ENCODE measurements around the gene AMBP.

The AMBP gene

DNA sequence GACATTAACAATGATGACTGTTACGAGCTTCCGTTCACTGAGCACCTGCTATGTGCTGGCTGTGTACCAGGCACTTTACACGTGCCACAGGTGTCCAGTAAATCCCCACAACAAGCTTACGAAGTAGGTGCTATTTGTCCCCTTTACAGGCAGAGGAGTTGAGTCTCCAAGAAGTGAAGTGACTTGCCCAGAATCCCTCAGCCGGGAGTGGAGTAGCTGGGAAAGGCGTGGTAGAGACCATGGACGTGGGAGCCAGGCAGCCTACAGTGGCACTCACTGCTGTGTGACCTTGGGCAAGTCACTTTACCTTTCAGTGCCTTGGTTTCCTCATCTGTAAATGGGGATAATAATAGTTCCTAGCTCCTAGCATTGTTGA lies 669 bp upstream of the AMBP start:
- Histone ChIP-seq H3K4me1 (ENCODE audit: insufficient read depth, low read length, severe bottlenecking) (no peaks in the 10 kb centered on the region), H3K9me2 (ENCODE audit: low read depth, low read length) (no peaks in the 10 kb centered on the region), H3K79me2 (ENCODE audit: insufficient read depth, low read length) (no peaks in the 10 kb centered on the region), H3K36me3 (ENCODE audit: insufficient read depth, low read length) (no peaks in the 10 kb centered on the region), H3K4me2 (ENCODE audit: low read length) (no peak overlapping the region), H3F3A (ENCODE audit: insufficient read depth, low read length) (no peaks in the 10 kb centered on the region), H3K4me3 (ENCODE audit: low read depth, low read length, poor library complexity, severe bottlenecking) (no peak overlapping the region), H3K9ac (ENCODE audit: low read length) (no peak overlapping the region), H3K9me3 (ENCODE audit: low read length) (no peaks in the 10 kb centered on the region), H3K27me3 (ENCODE audit: insufficient read depth, low read length) (no peaks in the 10 kb centered on the region), H3K27ac (ENCODE audit: low read depth, low read length, poor library complexity, severe bottlenecking) (no peak overlapping the region), H2AFZ (ENCODE audit: low read length) (no peak overlapping the region), H4K20me1 (ENCODE audit: insufficient read depth, low read length) (no peaks in the 10 kb centered on the region)
- TF ChIP-seq, protein P1, sequence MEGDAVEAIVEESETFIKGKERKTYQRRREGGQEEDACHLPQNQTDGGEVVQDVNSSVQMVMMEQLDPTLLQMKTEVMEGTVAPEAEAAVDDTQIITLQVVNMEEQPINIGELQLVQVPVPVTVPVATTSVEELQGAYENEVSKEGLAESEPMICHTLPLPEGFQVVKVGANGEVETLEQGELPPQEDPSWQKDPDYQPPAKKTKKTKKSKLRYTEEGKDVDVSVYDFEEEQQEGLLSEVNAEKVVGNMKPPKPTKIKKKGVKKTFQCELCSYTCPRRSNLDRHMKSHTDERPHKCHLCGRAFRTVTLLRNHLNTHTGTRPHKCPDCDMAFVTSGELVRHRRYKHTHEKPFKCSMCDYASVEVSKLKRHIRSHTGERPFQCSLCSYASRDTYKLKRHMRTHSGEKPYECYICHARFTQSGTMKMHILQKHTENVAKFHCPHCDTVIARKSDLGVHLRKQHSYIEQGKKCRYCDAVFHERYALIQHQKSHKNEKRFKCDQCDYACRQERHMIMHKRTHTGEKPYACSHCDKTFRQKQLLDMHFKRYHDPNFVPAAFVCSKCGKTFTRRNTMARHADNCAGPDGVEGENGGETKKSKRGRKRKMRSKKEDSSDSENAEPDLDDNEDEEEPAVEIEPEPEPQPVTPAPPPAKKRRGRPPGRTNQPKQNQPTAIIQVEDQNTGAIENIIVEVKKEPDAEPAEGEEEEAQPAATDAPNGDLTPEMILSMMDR (IDR thresholded peaks at IDR 0.05; ENCODE audit: low read length) = no peak
- no peak for TF ChIP-seq EZH2 (IDR thresholded peaks at IDR 0.05; ENCODE audit: borderline replicate concordance, low read length)

DNA sequence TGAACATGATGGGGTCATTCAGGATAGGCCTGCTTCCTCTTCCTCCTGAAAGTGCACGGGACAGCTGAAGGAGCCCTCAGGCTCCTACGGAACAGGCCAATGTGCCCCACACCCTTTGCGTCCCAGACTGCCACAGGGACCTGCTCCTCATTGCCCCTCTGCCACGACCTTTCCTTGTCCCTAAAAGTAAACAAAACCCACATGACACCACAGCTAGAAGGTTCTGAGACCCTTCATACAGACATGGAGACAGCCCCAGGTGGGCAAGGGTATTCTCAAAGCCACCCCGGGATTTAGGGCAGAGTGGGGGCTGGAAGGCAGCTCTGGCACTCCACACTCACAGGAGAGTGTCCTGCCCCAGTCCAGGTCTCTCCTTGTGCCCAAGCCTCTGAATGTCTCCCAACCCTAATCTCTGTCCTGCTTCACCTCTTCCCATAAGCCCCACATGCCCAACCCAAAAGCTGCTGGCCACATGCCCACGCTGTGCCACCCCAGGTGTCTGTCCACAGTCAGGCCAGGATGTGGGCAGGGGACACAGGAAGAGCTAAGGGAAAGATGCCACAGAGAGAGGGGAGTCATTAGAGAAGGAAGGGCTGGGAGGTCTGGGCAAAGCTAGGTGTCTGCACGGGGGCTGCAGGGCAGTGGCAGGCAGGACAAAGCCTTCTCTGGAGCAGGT lies 800 bp downstream of the AMBP start:
- no peaks in the 10 kb centered on the region for H3F3A ChIP-seq (ENCODE audit: insufficient read depth, low read length)
- H3K9me3 ChIP-seq (ENCODE audit: low read length) = no peaks in the 10 kb centered on the region
- no peak overlapping the region for H3K4me3 ChIP-seq (ENCODE audit: low read depth, low read length, poor library complexity, severe bottlenecking)
- H3K27me3 ChIP-seq (ENCODE audit: insufficient read depth, low read length) = no peaks in the 10 kb centered on the region
- no peaks in the 10 kb centered on the region for H3K79me2 ChIP-seq (ENCODE audit: insufficient read depth, low read length)
- H3K4me2 ChIP-seq (ENCODE audit: low read length) = no peak overlapping the region
- H3K36me3 ChIP-seq (ENCODE audit: insufficient read depth, low read length) = no peaks in the 10 kb centered on the region
- H3K27ac ChIP-seq (ENCODE audit: low read depth, low read length, poor library complexity, severe bottlenecking) = no peak overlapping the region
- no peaks in the 10 kb centered on the region for H3K9me2 ChIP-seq (ENCODE audit: low read depth, low read length)
- H3K9ac ChIP-seq (ENCODE audit: low read length) = no peak overlapping the region
- no peaks in the 10 kb centered on the region for H3K4me1 ChIP-seq (ENCODE audit: insufficient read depth, low read length, severe bottlenecking)
- no peak overlapping the region for H2AFZ ChIP-seq (ENCODE audit: low read length)
- TF ChIP-seq, protein P1 (IDR thresholded peaks at IDR 0.05; ENCODE audit: low read length) = no peak
- no peak for TF ChIP-seq EZH2 (IDR thresholded peaks at IDR 0.05; ENCODE audit: borderline replicate concordance, low read length)
- no peaks in the 10 kb centered on the region for H4K20me1 ChIP-seq (ENCODE audit: insufficient read depth, low read length)

DNA sequence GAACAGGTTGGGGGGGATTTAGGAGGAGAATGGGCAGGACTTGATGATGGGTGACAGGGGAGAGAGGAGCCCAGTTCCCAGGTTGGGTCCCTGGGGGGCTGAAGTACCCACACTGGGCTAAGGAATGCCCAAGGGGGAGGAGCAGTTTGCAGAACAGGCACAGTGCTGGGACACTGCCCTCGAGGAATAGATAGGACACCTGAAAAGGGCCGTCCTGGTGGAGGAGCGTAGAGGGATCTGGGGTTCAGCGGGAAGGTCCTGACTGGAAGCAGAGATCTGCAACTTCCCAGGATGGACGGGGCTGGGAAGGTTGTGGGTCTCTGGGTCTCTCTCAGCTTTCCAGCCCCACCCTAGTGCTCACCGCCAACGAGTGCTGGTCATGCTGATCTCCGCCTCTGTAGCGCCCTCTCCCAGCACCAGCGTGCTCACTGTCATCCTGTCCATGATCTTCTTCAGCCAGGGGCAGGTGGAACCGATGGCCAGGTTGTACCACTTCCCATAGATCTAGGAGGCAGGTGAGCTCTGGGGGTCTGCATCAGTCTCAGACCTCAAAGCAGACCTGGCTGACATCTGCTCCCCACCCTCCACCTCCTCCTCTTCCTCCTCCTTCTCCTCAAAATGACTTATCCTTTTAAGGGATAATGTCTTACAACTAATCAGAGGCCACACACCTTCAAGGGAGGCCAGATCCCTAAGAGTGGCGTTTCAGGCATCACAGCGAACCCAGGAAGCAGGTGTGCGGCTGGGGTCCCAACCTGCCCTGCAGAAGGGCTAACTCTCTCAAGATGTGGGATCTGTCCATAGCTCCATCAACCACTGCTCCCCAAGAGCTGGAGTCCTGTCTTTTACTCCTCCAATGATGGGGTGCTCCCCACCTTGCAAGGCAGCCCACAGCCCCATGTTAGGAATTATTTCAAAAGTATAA lies 1.6 kb downstream of the AMBP start:
- Histone ChIP-seq H3K36me3 (ENCODE audit: insufficient read depth, low read length) (no peaks in the 10 kb centered on the region), H3K9me2 (ENCODE audit: low read depth, low read length) (no peaks in the 10 kb centered on the region), H3K79me2 (ENCODE audit: insufficient read depth, low read length) (no peaks in the 10 kb centered on the region), H3K9me3 (ENCODE audit: low read length) (no peaks in the 10 kb centered on the region), H2AFZ (ENCODE audit: low read length) (no peak overlapping the region), H3K27ac (ENCODE audit: low read depth, low read length, poor library complexity, severe bottlenecking) (no peak overlapping the region), H4K20me1 (ENCODE audit: insufficient read depth, low read length) (no peaks in the 10 kb centered on the region), H3K27me3 (ENCODE audit: insufficient read depth, low read length) (no peaks in the 10 kb centered on the region), H3K4me1 (ENCODE audit: insufficient read depth, low read length, severe bottlenecking) (no peaks in the 10 kb centered on the region), H3K9ac (ENCODE audit: low read length) (no peak overlapping the region), H3F3A (ENCODE audit: insufficient read depth, low read length) (no peaks in the 10 kb centered on the region), H3K4me3 (ENCODE audit: low read depth, low read length, poor library complexity, severe bottlenecking) (no peak overlapping the region), H3K4me2 (ENCODE audit: low read length) (no peak overlapping the region)
- TF ChIP-seq EZH2 (IDR thresholded peaks at IDR 0.05; ENCODE audit: borderline replicate concordance, low read length) = no peak
- TF ChIP-seq, protein P1 (IDR thresholded peaks at IDR 0.05; ENCODE audit: low read length) = no peak
